HEK293 (cell line): Measurements from ENCODE around the gene CDK14.

Experiments
- CTCF ChIP-seq: fragments of 450-650 bp; formaldehyde crosslinking; IDR thresholded peaks from 2 replicates; pipeline ENCODE4 v1.5.1; 2016; ENCODE audit warnings: missing biosample characterization, missing genetic modification characterization
- SALL2 ChIP-seq: fragments of 450-650 bp; formaldehyde crosslinking; IDR thresholded peaks from 2 replicates; pipeline ENCODE4 v1.5.0; 2017; ENCODE audit warnings: missing biosample characterization, mild to moderate bottlenecking, missing genetic modification characterization, borderline replicate concordance
- YY1 ChIP-seq: fragments of 450-650 bp; formaldehyde crosslinking; IDR thresholded peaks from 2 replicates; pipeline ENCODE4 v1.5.1; 2018; ENCODE audit warnings: missing biosample characterization, missing genetic modification characterization
- ZNF629 ChIP-seq: fragments of 450-650 bp; formaldehyde crosslinking; IDR thresholded peaks from 2 replicates; pipeline ENCODE4 v1.5.1; 2017; ENCODE audit warnings: missing biosample characterization, missing genetic modification characterization

- TF ChIP-seq ZNF629 (tag by site-specific recombination) (no peak), CTCF (tag by site-specific recombination) (no peak), SALL2 (tag by site-specific recombination) (no peak), YY1 (no peak)
These were observed 336.1 kb downstream of the CDK14 start for GRCh38 chr7:90931986-90932916.
